ENCODE measurements around the gene GID8. TPM values are rescaled to one million over a fixed set of nuclear protein-coding genes. Genes with fewer than 3 reads are reported as not detected.

GID8 gene
- total and polyA plus RNA-seq, 9 of the 15 experiments (the other 6 are each of a cell fraction or from before 2014, with no cell fraction given): 7.5 to 31.6 (median 22.2) TPM

DNA sequence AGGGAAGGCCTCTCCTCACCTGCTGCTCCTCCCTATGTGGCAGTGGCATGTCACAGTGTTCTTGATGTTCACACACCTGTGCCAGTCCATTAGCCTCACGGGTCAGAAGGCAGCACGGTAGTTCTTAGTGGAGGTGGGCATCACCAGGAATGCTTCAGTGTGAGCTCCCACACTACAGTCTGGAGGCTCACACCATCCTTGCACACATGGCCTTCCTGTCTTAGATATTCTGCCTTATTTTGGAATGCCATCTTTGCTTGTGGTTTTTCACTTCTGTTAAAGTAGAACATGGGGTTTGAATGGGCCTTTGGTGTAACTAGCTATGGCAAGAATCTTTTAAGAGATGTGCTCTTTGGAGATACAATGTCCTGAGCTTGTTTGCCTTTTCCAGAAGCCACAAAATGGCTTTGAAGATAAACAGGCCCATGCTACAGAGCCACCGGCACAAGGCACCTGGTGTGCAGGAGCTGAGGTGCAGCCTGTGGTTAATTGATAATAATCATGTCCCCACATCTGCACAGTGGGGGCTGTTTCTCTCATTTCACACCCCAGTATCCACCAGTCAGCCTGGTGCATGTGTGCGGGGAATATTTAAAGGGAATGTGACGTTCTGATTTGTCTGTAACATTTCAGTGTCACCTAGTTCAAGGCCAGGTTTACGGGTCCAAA is 11.3 kb downstream of the GID8 start (continued):
- TF ChIP-seq CBX3 (IDR thresholded peaks at IDR 0.05; ENCODE audit: borderline replicate concordance in 1 of 2, low read length in 2 of 2): 0 out of 3 replicates have a peak, but pooled peaks of 1 of the 2 experiments have one; percentile 41
- TF ChIP-seq ZFP36 (IDR thresholded peaks at IDR 0.05; ENCODE audit: low read depth, low read length, partially characterized antibody): no peak
- no peak for TF ChIP-seq DNMT1 (IDR thresholded peaks at IDR 0.05)
- TF ChIP-seq TCF3 (CRISPR knock-in tag; IDR thresholded peaks at IDR 0.05): peak; percentile 46; the same call in 1 of the 2 replicates
- TF ChIP-seq TEAD1 (CRISPR knock-in tag; IDR thresholded peaks at IDR 0.05): 0 out of 4 replicates have a peak, but pooled peaks of 1 of the 2 experiments have one; percentile 34
- TF ChIP-seq CC2D1A (IDR thresholded peaks at IDR 0.05): no peak
- no peak for TF ChIP-seq PHF8 (IDR thresholded peaks at IDR 0.05; ENCODE audit: borderline replicate concordance, low read length)
- no peak for TF ChIP-seq NCOA2 (IDR thresholded peaks at IDR 0.05; ENCODE audit: partially characterized antibody in 2 of 2)
- 0 out of 2 replicates have a peak, but pooled peaks have one; percentile 23 for TF ChIP-seq KLF16 (IDR thresholded peaks at IDR 0.05)
- TF ChIP-seq ZEB2 (IDR thresholded peaks at IDR 0.05): no peak
- no peak for TF ChIP-seq ZBTB8A (IDR thresholded peaks at IDR 0.05; ENCODE audit: partially characterized antibody)
- no peak for TF ChIP-seq ADNP (tag; IDR thresholded peaks at IDR 0.05)
- TF ChIP-seq NBN (IDR thresholded peaks at IDR 0.05; ENCODE audit: low read depth): no peak
- peak; percentile 61 for TF ChIP-seq CBFA2T2 (conservative IDR thresholded peaks at IDR 0.05)
- TF ChIP-seq, protein P1, sequence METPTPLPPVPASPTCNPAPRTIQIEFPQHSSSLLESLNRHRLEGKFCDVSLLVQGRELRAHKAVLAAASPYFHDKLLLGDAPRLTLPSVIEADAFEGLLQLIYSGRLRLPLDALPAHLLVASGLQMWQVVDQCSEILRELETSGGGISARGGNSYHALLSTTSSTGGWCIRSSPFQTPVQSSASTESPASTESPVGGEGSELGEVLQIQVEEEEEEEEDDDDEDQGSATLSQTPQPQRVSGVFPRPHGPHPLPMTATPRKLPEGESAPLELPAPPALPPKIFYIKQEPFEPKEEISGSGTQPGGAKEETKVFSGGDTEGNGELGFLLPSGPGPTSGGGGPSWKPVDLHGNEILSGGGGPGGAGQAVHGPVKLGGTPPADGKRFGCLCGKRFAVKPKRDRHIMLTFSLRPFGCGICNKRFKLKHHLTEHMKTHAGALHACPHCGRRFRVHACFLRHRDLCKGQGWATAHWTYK (CRISPR knock-in tag; IDR thresholded peaks at IDR 0.05): no peak
- peak; percentile 96 for TF ChIP-seq ZNF324 (CRISPR knock-in tag; IDR thresholded peaks at IDR 0.05)
- no peak for TF ChIP-seq BMI1 (IDR thresholded peaks at IDR 0.05; ENCODE audit: low read length)
- TF ChIP-seq TFAM (CRISPR knock-in tag; conservative IDR thresholded peaks at IDR 0.05): no peak
- no peak for TF ChIP-seq SREBF1 (IDR thresholded peaks at IDR 0.05; ENCODE audit: borderline replicate concordance, low read depth, low read length)
